NCI-H2081 treated with DMSO at 0.1 percent for 48 hours (cell line): ENCODE results near the gene LYVE1.

Experiments
- DNase-seq: peaks from one replicate; lab custom pipeline; 2025; lab: John Stamatoyannopoulos, UW

LYVE1 gene

GRCh38 chr11:10522276-10522675 is 46.2 kb downstream of the LYVE1 start:
- DNase-seq, result no peak

GRCh38 chr11:10520562-10520961 is 47.9 kb downstream of the LYVE1 start:
- DNase-seq, result no peak

- no peak for DNase-seq
Measured at GRCh38 chr11:10519630-10520029, 48.8 kb downstream of the LYVE1 start.

- no peak for DNase-seq
Measured at GRCh38 chr11:10518891-10519290, 49.6 kb downstream of the LYVE1 start.

GRCh38 chr11:10518123-10518522 is 50.3 kb downstream of the LYVE1 start:
- no peak for DNase-seq

GRCh38 chr11:10515418-10515817 is 53.0 kb downstream of the LYVE1 start:
- DNase-seq, result no peak

GRCh38 chr11:10514709-10515108 is 53.8 kb downstream of the LYVE1 start:
- DNase-seq, result no peak

GRCh38 chr11:10514202-10514601 is 54.3 kb downstream of the LYVE1 start:
- DNase-seq, result no peak

- DNase-seq, result no peak
Measured at GRCh38 chr11:10511181-10511621, 57.3 kb downstream of the LYVE1 start.
